ENCODE data around the gene CMTM4.

- no peak for TF ChIP-seq CTCF (conservative IDR thresholded peaks at IDR 0.05; ENCODE audit: low read length)
- TF ChIP-seq EZH2phosphoT487 (IDR thresholded peaks at IDR 0.05; ENCODE audit: borderline replicate concordance), result no peak
Measured at GRCh38 chr16:66689282-66689681, 7.3 kb downstream of the CMTM4 start.
